GM12864 (cell line): ENCODE results near the gene SPEG.

ENCODE experiments used
- DNase-seq: peaks from one replicate; pipeline ENCODE4 v3.0.0-alpha.2; 2011; ENCODE audit warnings: low read depth
- H3K4me3 ChIP-seq: 2 replicates; pipeline ENCODE4 v1.5.1; 2011; ENCODE audit warnings: mild to moderate bottlenecking, low read depth, low read length, control low read depth
- CTCF ChIP-seq: IDR thresholded peaks from 2 replicates; pipeline ENCODE4 v1.5.1; 2011; ENCODE audit warnings: low read depth, mild to moderate bottlenecking, moderate library complexity, low read length, control low read depth, inconsistent platforms; ENCODE audit errors: missing control alignments

Gene SPEG

GRCh38 chr2:219430633-219431615, 3.7 kb upstream of the SPEG start:
- no peak for TF ChIP-seq CTCF
- no peak overlapping the region for H3K4me3 ChIP-seq
- DNase-seq = no peak

GRCh38 chr2:219433666-219434467, 776 bp upstream of the SPEG start:
- H3K4me3 ChIP-seq = no peak overlapping the region
- no peak for DNase-seq
- TF ChIP-seq CTCF = peak; percentile 43

- no peak overlapping the region for H3K4me3 ChIP-seq
- no peak for TF ChIP-seq CTCF
- no peak for DNase-seq
These were observed 250 bp upstream of the SPEG start for GRCh38 chr2:219434468-219434717.

- no peak overlapping the region for H3K4me3 ChIP-seq
- DNase-seq = no peak
- TF ChIP-seq CTCF = no peak
These were observed 1.1 kb downstream of the SPEG start for GRCh38 chr2:219435701-219436100.

- H3K4me3 ChIP-seq = no peak overlapping the region
- no peak for DNase-seq
- no peak for TF ChIP-seq CTCF
These were observed 1.8 kb downstream of the SPEG start for GRCh38 chr2:219436491-219436890.

- H3K4me3 ChIP-seq = no peak overlapping the region
- DNase-seq = no peak
- no peak for TF ChIP-seq CTCF
These were observed 2.5 kb downstream of the SPEG start for GRCh38 chr2:219437141-219437540.
